HG02610 (cell line): Measurements from ENCODE around the gene SLC7A5.
"Not testable (repeated sequence)": the region's sequence is repeated elsewhere in the genome, so short reads cannot be mapped to it uniquely, and the experiment has no call there.

Source experiments
- ATAC-seq: cut with Tn5 transposase; IDR thresholded peaks from one replicate; pipeline ENCODE4 v1.9.1; 2021; ENCODE audit warnings: mild to moderate bottlenecking, moderate library complexity; ENCODE audit not compliant: unreplicated experiment

The SLC7A5 gene

GRCh38 chr16:87862597-87863326 lies 6.5 kb downstream of the SLC7A5 start:
- not testable (repeated sequence) for ATAC-seq

GRCh38 chr16:87861300-87862099 lies 7.8 kb downstream of the SLC7A5 start:
- ATAC-seq, result not testable (repeated sequence)

- no peak for ATAC-seq
These were observed 8.6 kb downstream of the SLC7A5 start for GRCh38 chr16:87860553-87861299.

- ATAC-seq, result not testable (repeated sequence)
These were observed 10.9 kb downstream of the SLC7A5 start for GRCh38 chr16:87858151-87858993.

- ATAC-seq, result no peak
These were observed 12.5 kb downstream of the SLC7A5 start for GRCh38 chr16:87856791-87857228.

- ATAC-seq, result no peak
These were observed 13.2 kb downstream of the SLC7A5 start for GRCh38 chr16:87855852-87856715.

GRCh38 chr16:87854907-87855683 lies 14.2 kb downstream of the SLC7A5 start:
- ATAC-seq, result no peak

GRCh38 chr16:87854053-87854906 lies 15.0 kb downstream of the SLC7A5 start:
- ATAC-seq, result no peak

GRCh38 chr16:87853411-87854052 lies 15.8 kb downstream of the SLC7A5 start:
- peak; percentile 49 for ATAC-seq

DNA sequence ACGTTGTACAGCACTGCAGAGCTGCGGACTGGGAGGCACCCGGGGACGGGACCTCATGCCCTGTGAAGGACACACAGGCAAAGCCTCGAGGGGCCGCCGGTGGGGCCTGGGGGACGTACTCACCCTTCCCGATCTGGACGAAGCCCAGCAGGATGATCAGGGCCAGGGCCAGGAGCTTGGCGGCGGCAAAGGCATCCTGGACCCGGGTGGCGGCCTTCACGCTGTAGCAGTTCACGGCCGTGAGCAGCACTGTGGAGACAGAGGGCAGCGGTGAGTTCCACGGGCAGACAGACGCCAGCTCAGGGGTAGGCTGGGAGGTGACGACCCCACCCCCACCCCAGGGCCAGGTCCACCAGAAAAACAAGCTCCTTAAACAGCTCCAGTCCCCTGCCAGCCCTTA lies 17.7 kb downstream of the SLC7A5 start:
- no peak for ATAC-seq

DNA sequence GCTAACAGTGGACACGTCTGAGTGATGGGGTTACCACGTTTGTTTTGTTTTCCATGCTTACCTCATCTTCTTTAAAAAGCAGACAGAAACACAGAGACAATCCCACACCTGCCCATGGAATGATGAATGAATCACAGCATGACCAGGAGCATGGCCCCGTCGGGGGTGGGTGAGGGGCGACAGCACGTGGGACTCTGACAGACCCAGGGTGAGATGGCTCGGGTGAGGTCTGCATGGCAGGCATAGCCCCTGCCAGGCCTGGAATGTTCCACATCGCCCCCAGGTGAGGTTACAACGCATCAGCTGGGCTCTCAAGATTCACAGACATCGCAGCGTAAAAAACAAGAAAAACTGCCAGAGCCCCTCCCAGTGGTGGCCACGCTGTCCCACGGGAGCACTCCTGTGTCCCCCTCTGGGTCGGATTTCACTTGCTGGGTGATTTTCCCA lies 18.1 kb downstream of the SLC7A5 start:
- ATAC-seq, result no peak

- no peak for ATAC-seq
These were observed 19.0 kb downstream of the SLC7A5 start for GRCh38 chr16:87850009-87851006.

GRCh38 chr16:87849419-87850008 lies 19.8 kb downstream of the SLC7A5 start:
- no peak for ATAC-seq

- no peak for ATAC-seq
These were observed 20.5 kb downstream of the SLC7A5 start for GRCh38 chr16:87848676-87849345.
